GM12872 (cell line): ENCODE data around the gene ZNF691.

Experiments
- CTCF ChIP-seq: IDR thresholded peaks from 3 replicates; pipeline ENCODE4 v1.5.1; 2011; ENCODE audit warnings: low read depth, mild to moderate bottlenecking, low read length, moderate library complexity; ENCODE audit not compliant: insufficient read depth

Gene ZNF691

GRCh38 chr1:42852608-42852980 is 6.2 kb downstream of the ZNF691 start:
- TF ChIP-seq CTCF = no peak

GRCh38 chr1:42853116-42853884 is 6.9 kb downstream of the ZNF691 start:
- no peak for TF ChIP-seq CTCF

- no peak for TF ChIP-seq CTCF
Measured at GRCh38 chr1:42860339-42861013, 14.1 kb downstream of the ZNF691 start.

- TF ChIP-seq CTCF = no peak
Measured at GRCh38 chr1:42861014-42861399, 14.6 kb downstream of the ZNF691 start.

GRCh38 chr1:42866549-42866948 is 20.1 kb downstream of the ZNF691 start:
- no peak for TF ChIP-seq CTCF

- no peak for TF ChIP-seq CTCF
Measured at GRCh38 chr1:42873670-42874069, 27.3 kb downstream of the ZNF691 start.

- no peak for TF ChIP-seq CTCF
Measured at GRCh38 chr1:42876009-42876408, 29.6 kb downstream of the ZNF691 start.
